ENCODE data around the gene NR1H3.
"Not testable (repeated sequence)": the region's sequence is repeated elsewhere in the genome, so short reads cannot be mapped to it uniquely, and the experiment has no call there.

NR1H3 gene

GRCh38 chr11:47302853-47303252 is 45.1 kb downstream of the NR1H3 start:
- no peak for DNase-seq (ENCODE audit: low read depth in 2 of 3, low spot score in 2 of 3)

- no peak for DNase-seq (ENCODE audit: low read depth in 2 of 3, low spot score in 2 of 3)
Measured at GRCh38 chr11:47305734-47306483, 48.1 kb downstream of the NR1H3 start.

GRCh38 chr11:47306484-47306844 is 48.7 kb downstream of the NR1H3 start:
- DNase-seq (ENCODE audit: low read depth in 2 of 3, low spot score in 2 of 3) = no peak

GRCh38 chr11:47308050-47308823 is 50.4 kb downstream of the NR1H3 start:
- DNase-seq (ENCODE audit: low read depth in 2 of 3, low spot score in 2 of 3) = no peak

- no peak for DNase-seq (ENCODE audit: low read depth in 2 of 3, low spot score in 2 of 3)
Measured at GRCh38 chr11:47314992-47315391, 57.2 kb downstream of the NR1H3 start.

- not testable (repeated sequence) for DNase-seq (ENCODE audit: low read depth in 2 of 3, low spot score in 2 of 3)
Measured at GRCh38 chr11:47316501-47316900, 58.7 kb downstream of the NR1H3 start.

GRCh38 chr11:47317064-47317828 is 59.5 kb downstream of the NR1H3 start:
- DNase-seq (ENCODE audit: low read depth in 2 of 3, low spot score in 2 of 3) = no peak

GRCh38 chr11:47318166-47318565 is 60.4 kb downstream of the NR1H3 start:
- DNase-seq (ENCODE audit: low read depth in 2 of 3, low spot score in 2 of 3) = no peak
